HCT116 (cell line): ENCODE measurements around the gene PCED1A. TPM values are rescaled to one million over a fixed set of nuclear protein-coding genes. Genes with fewer than 3 reads are reported as not detected.

Experiments used
- ATAC-seq: fragments of 200-7000 bp; cut with Tn5 transposase; 2 replicates; pipeline ENCODE4 v1.9.1; 2020; ENCODE audit warnings: mild to moderate bottlenecking, moderate library complexity
- BruUV-seq: library from RNA; stranded (reverse); fragments of 400-500 nt; replicated peaks from 2 replicates; lab custom pipeline; 2021; lab: Mats Ljungman, UMichigan
- CTCF ChIA-PET: fragments of 300-600 bp; sonication (Branson Sonifier 250); formaldehyde crosslinking; loops from one replicate; lab custom pipeline; 2021; ENCODE audit warnings: antibody characterized with exemption; lab: Charles Lee
- POLR2A ChIA-PET: fragments of 300-600, 350-600 bp; sonication (Branson Sonifier 250); formaldehyde crosslinking; loops from one replicate; lab custom pipeline; 2021; ENCODE audit warnings: antibody characterized with exemption; lab: Charles Lee
- RAD21 ChIA-PET, 2 experiments: fragments of 300-600 bp; sonication (Branson Sonifier 250); formaldehyde crosslinking; loops; one replicate each; lab custom pipeline; 2023; ENCODE audit warnings: low total read pairs in 2 of 2; ENCODE audit not compliant: uncharacterized antibody in 2 of 2, unreplicated experiment in 2 of 2, low non-redundant PET in 1 of 2; lab: Charles Lee
- DNase-seq: peaks from one replicate; pipeline ENCODE4 v3.0.0-alpha.2; 2010; ENCODE audit warnings: low read depth, low spot score
- H2AFZ ChIP-seq: fragments of 200-600 bp; shearing (Covaris generic), sonication (generic); 2 replicates; pipeline ENCODE4 v1.6.1; 2017; ENCODE audit warnings: low read depth, mixed run types, mixed read lengths, antibody characterized with exemption, low read length; ENCODE audit not compliant: poor library complexity, severe bottlenecking
- H3K27ac ChIP-seq: 2 replicates; pipeline ENCODE4 v1.5.1; 2012; ENCODE audit warnings: low read depth, low read length
- H3K27me3 ChIP-seq: fragments of 200-600 bp; sonication (generic); 2 replicates; pipeline ENCODE4 v1.6.1; 2016; ENCODE audit warnings: mixed run types, low read length, mixed read lengths; ENCODE audit not compliant: insufficient read depth
- H3K36me3 ChIP-seq, 2 experiments: fragments of 200-500 bp in 1 of 2; fragments of 200-600 bp in 1 of 2; sonication (Bioruptor generic) in 1 of 2; sonication (generic) in 1 of 2; 2 replicates each; pipeline versions ENCODE4 v1.5.1 to v1.6.1; 2014 to 2016; ENCODE audit warnings: low read length in 2 of 2, inconsistent platforms in 1 of 2, mixed read lengths in 1 of 2, mixed run types in 1 of 2; ENCODE audit not compliant: insufficient read depth in 2 of 2, control insufficient read depth in 1 of 2
- H3K4me1 ChIP-seq, 2 experiments: fragments of 200-600 bp in 1 of 2; sonication (generic) in 1 of 2; 2 replicates each; pipeline versions ENCODE4 v1.5.1 to v1.6.1; 2012 to 2017; ENCODE audit warnings: low read length in 2 of 2, inconsistent platforms in 1 of 2, mild to moderate bottlenecking in 1 of 2, mixed read lengths in 1 of 2, mixed run types in 1 of 2, moderate library complexity in 1 of 2; ENCODE audit not compliant: insufficient read depth in 2 of 2, control insufficient read depth in 1 of 2
- H3K4me2 ChIP-seq: fragments of 200-600 bp; sonication (generic); 2 replicates; pipeline ENCODE4 v1.6.1; 2017; ENCODE audit warnings: mixed run types, low read length, mixed read lengths
- H3K4me3 ChIP-seq, 2 experiments: fragments of 200-600 bp in 1 of 2; sonication (generic) in 1 of 2; replicated peaks in 1 of 2; 2 replicates each; pipeline ENCODE4 v1.5.1; 2011 to 2016; ENCODE audit warnings: low read length in 2 of 2, control low read depth in 1 of 2, low read depth in 1 of 2, mild to moderate bottlenecking in 1 of 2, mixed read lengths in 1 of 2, mixed run types in 1 of 2
- H3K79me2 ChIP-seq: fragments of 200-600 bp; sonication (generic); 2 replicates; pipeline ENCODE4 v1.6.1; 2017; ENCODE audit warnings: mild to moderate bottlenecking, mixed run types, low read length, moderate library complexity, mixed read lengths; ENCODE audit not compliant: insufficient read depth
- H3K9ac ChIP-seq: fragments of 200-600 bp; sonication (generic); 2 replicates; pipeline ENCODE4 v1.6.1; 2016; ENCODE audit warnings: low read length, mixed read lengths
- H3K9me2 ChIP-seq: fragments of 200-600 bp; sonication (generic), shearing (Covaris generic); 2 replicates; pipeline ENCODE4 v1.6.1; 2017; ENCODE audit warnings: mixed run types, mild to moderate bottlenecking, moderate library complexity; ENCODE audit not compliant: insufficient read depth
- H3K9me3 ChIP-seq, 2 experiments: fragments of 200-500 bp in 1 of 2; fragments of 200-600 bp in 1 of 2; sonication (Bioruptor generic) in 1 of 2; sonication (generic) in 1 of 2; 2 replicates each; pipeline ENCODE4 v1.6.1; 2014 to 2017; ENCODE audit warnings: low read length in 2 of 2, mixed read lengths in 2 of 2, inconsistent platforms in 1 of 2, low read depth in 1 of 2, mild to moderate bottlenecking in 1 of 2, mixed run types in 1 of 2, moderate library complexity in 1 of 2; ENCODE audit not compliant: control insufficient read depth in 1 of 2, insufficient read depth in 1 of 2
- H4K20me1 ChIP-seq: fragments of 200-600 bp; sonication (generic), shearing (Covaris generic); 2 replicates; pipeline ENCODE4 v1.6.1; 2017; ENCODE audit warnings: mixed run types, mild to moderate bottlenecking, moderate library complexity; ENCODE audit not compliant: insufficient read depth
- CBX3 ChIP-seq: IDR thresholded peaks from 2 replicates; pipeline ENCODE4 v1.6.1; 2012; ENCODE audit warnings: low read depth
- CEBPB ChIP-seq: IDR thresholded peaks from 2 replicates; pipeline ENCODE4 v1.6.1; 2012; ENCODE audit warnings: low read depth
- EGR1 ChIP-seq: IDR thresholded peaks from 2 replicates; pipeline ENCODE4 v1.6.1; 2012; ENCODE audit warnings: low read depth
- ELF1 ChIP-seq: IDR thresholded peaks from 2 replicates; pipeline ENCODE4 v1.6.1; 2012; ENCODE audit warnings: low read depth, borderline replicate concordance
- EZH2 ChIP-seq: fragments of 200-600 bp; sonication (generic); IDR thresholded peaks from 2 replicates; pipeline ENCODE4 v1.6.1; 2017; ENCODE audit warnings: antibody characterized with exemption, mixed run types
- FOSL1 ChIP-seq: IDR thresholded peaks from 2 replicates; pipeline ENCODE4 v1.6.1; 2012; ENCODE audit warnings: low read depth
- POLR2AphosphoS5 ChIP-seq: IDR thresholded peaks from 2 replicates; pipeline ENCODE4 v1.6.1; 2011; ENCODE audit warnings: mild to moderate bottlenecking, low read depth, low read length, moderate library complexity
- SIN3A ChIP-seq: IDR thresholded peaks from 2 replicates; pipeline ENCODE4 v1.6.1; 2012; ENCODE audit warnings: low read depth
- SP1 ChIP-seq: IDR thresholded peaks from 2 replicates; pipeline ENCODE4 v1.6.1; 2012; ENCODE audit warnings: low read depth
- ZFX ChIP-seq: fragments of 450-650 bp; IDR thresholded peaks from 2 replicates; pipeline ENCODE4 v1.6.1; 2017
- ZNF274 ChIP-seq: fragments of 200-500 bp; sonication (Bioruptor generic); IDR thresholded peaks from 2 replicates; pipeline ENCODE4 v1.6.1; 2014; ENCODE audit warnings: mild to moderate bottlenecking, low read depth, low read length, inconsistent platforms
- intact Hi-C: fragments of 100-400 bp; cut with micrococcal nuclease; formaldehyde crosslinking; loops from 2 replicates; pipeline ENCODE4 v1.10.0; 2022
- total RNA-seq: library from RNA; stranded (reverse); gene quantifications from one replicate; pipeline ENCODE4 v1.2.1, GENCODE V29; 2021; ENCODE audit not compliant: unreplicated experiment
- TF ChIP-seq, protein P1 (sequence below): IDR thresholded peaks from 2 replicates; pipeline ENCODE4 v1.6.1; 2012
- TF ChIP-seq, protein P2 (sequence below): IDR thresholded peaks from 2 replicates; pipeline ENCODE4 v1.6.1; 2012
- TF ChIP-seq, protein P3 (sequence below): IDR thresholded peaks from 2 replicates; pipeline ENCODE4 v1.6.1; 2011; ENCODE audit warnings: mild to moderate bottlenecking, low read length, moderate library complexity; ENCODE audit not compliant: insufficient replicate concordance; ENCODE audit errors: extremely low read depth

Gene PCED1A
- total RNA-seq, 1 experiment from 2014 or later = 31.8 TPM

DNA sequence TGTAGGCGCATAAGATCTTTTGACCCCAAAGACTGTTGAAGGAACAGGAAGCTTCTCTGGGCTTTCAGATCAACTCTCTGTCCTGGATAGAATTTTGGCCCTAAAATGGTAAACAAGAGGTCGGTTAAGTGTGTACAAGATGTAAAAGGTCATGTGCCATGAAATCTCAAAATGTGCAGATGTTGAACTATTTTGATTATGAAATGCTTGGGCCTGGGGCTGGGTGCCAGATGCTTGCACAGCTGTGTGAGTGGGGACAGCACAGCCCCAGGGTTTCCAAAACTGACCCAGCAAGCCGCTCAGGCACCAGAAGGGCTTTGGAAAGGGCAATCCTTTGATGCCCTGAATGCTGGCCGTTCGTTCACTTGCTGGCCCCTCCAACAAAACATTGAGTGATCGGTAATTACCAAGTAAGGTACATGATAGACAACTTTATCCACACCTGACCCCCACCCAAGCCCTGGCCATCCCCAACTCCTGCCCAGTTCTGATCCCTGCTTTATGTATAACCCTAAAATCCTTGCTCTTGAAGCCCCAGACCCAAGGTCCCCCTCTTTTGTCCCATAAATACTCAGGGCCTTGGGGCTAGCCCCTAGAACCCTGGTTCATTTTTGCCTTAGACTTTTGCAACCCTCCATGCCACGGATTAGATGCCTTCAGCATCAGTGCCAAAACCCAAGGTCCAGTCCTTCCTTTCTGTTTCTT is 22.4 kb downstream of the PCED1A start:
- no peak for ATAC-seq
- ChIA-PET RAD21 (no interaction called here), POLR2A (no interaction called here), CTCF (no interaction called here)
- H4K20me1 ChIP-seq = no peaks in the 10 kb centered on the region
- BruUV-seq = no TSS peak
- H3K27ac ChIP-seq = no peak overlapping the region
- no peak overlapping the region for H2AFZ ChIP-seq
- TF ChIP-seq CBX3 (no peak), EZH2 (no peak)
- TF ChIP-seq, protein P1, sequence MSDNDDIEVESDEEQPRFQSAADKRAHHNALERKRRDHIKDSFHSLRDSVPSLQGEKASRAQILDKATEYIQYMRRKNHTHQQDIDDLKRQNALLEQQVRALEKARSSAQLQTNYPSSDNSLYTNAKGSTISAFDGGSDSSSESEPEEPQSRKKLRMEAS = no peak
- TF ChIP-seq, protein P2, sequence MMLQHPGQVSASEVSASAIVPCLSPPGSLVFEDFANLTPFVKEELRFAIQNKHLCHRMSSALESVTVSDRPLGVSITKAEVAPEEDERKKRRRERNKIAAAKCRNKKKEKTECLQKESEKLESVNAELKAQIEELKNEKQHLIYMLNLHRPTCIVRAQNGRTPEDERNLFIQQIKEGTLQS = no peak
- H3K9ac ChIP-seq = no peak overlapping the region
- intact Hi-C loops = no loop called here
- no peaks in the 10 kb centered on the region for H3K79me2 ChIP-seq
- peaks cover 3% of the 10 kb centered on the region; the same call in 1 of the 2 replicates for H3K27me3 ChIP-seq
- H3K36me3 ChIP-seq = no peaks in the 10 kb centered on the region
- no peaks in the 10 kb centered on the region for H3K9me2 ChIP-seq
- no peaks in the 10 kb centered on the region for H3K9me3 ChIP-seq
- peaks cover 3 to 20% of the 10 kb centered on the region in 2 experiments; a peak in 3 of 4 replicates for H3K4me1 ChIP-seq
- H3K4me3 ChIP-seq = no peak overlapping the region
- DNase-seq = no peak
- H3K4me2 ChIP-seq = no peak overlapping the region

DNA sequence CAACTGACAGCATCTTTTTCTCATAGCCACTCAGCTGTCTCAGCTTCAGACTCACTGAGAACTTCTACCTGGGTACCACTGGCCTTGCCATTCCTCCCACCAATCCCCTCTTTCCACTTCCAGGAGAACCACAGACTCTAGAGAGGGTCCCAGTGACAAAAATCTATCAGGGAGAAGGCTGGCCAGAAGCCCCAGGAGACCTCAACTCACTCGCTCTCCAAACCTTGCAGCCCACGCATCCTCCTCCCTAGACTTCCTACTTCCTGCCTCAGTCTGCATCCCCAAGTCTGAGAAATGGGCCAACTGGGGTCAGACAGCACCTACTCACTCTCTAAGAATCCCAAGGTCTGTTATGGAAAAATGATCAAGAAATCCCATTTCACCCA is 23.1 kb downstream of the PCED1A start:
- no peak overlapping the region for H3K4me2 ChIP-seq
- no TSS peak for BruUV-seq
- POLR2A ChIA-PET = no interaction called here
- H3K9me2 ChIP-seq = no peaks in the 10 kb centered on the region
- H3K9me3 ChIP-seq = peaks cover 2% of the 10 kb centered on the region in 2 experiments; a peak in 1 of 4 replicates
- H3K27ac ChIP-seq = no peak overlapping the region
- ATAC-seq = no peak
- no peak overlapping the region for H3K9ac ChIP-seq
- H3K4me1 ChIP-seq = peaks cover 3 to 20% of the 10 kb centered on the region in 2 experiments; a peak in 3 of 4 replicates
- H3K27me3 ChIP-seq = peaks cover 3% of the 10 kb centered on the region; the same call in 1 of the 2 replicates
- intact Hi-C loops = no loop called here
- no peaks in the 10 kb centered on the region for H3K36me3 ChIP-seq
- H3K79me2 ChIP-seq = no peaks in the 10 kb centered on the region
- H2AFZ ChIP-seq = no peak overlapping the region
- CTCF ChIA-PET = no interaction called here
- TF ChIP-seq CBX3 = no peak
- no peak for TF ChIP-seq FOSL1
- TF ChIP-seq, protein P3, sequence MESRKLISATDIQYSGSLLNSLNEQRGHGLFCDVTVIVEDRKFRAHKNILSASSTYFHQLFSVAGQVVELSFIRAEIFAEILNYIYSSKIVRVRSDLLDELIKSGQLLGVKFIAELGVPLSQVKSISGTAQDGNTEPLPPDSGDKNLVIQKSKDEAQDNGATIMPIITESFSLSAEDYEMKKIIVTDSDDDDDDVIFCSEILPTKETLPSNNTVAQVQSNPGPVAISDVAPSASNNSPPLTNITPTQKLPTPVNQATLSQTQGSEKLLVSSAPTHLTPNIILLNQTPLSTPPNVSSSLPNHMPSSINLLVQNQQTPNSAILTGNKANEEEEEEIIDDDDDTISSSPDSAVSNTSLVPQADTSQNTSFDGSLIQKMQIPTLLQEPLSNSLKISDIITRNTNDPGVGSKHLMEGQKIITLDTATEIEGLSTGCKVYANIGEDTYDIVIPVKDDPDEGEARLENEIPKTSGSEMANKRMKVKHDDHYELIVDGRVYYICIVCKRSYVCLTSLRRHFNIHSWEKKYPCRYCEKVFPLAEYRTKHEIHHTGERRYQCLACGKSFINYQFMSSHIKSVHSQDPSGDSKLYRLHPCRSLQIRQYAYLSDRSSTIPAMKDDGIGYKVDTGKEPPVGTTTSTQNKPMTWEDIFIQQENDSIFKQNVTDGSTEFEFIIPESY = no peak
- no peak for TF ChIP-seq CEBPB
- TF ChIP-seq, protein P2 = no peak
- TF ChIP-seq EGR1 = no peak
- TF ChIP-seq ELF1 = no peak
- no peak for TF ChIP-seq SP1
- TF ChIP-seq ZFX = no peak
- no peak for TF ChIP-seq POLR2AphosphoS5
- no peak for TF ChIP-seq ZNF274
- no peak for TF ChIP-seq SIN3A
- RAD21 ChIA-PET = no interaction called here
- DNase-seq = no peak
- no peak overlapping the region for H3K4me3 ChIP-seq
- no peaks in the 10 kb centered on the region for H4K20me1 ChIP-seq
